Endothelial cell of umbilical vein (primary cell): Measurements from ENCODE around the gene TRIML2. TPM values are rescaled to one million over a fixed set of nuclear protein-coding genes. Genes with fewer than 3 reads are reported as not detected.

Source experiments
- BruUV-seq: library from RNA; stranded (reverse); fragments of 400-500 nt; replicated peaks from 2 replicates; lab custom pipeline; 2021; lab: Mats Ljungman, UMichigan
- CTCF ChIA-PET: fragments of 300-600, 350-600 bp; sonication (Branson Sonifier 250); formaldehyde crosslinking; loops from one replicate; lab custom pipeline; 2021; ENCODE audit warnings: antibody characterized with exemption, inconsistent platforms; lab: Charles Lee
- POLR2A ChIA-PET: fragments of 300-600, 350-600 bp; sonication (Branson Sonifier 250); formaldehyde crosslinking; loops from one replicate; lab custom pipeline; 2021; ENCODE audit warnings: antibody characterized with exemption, inconsistent platforms; lab: Charles Lee
- DNase-seq: peaks from one replicate; pipeline ENCODE4 v3.0.0-alpha.2; 2011; ENCODE audit warnings: low read depth, low spot score
- FAIRE-seq: peaks from 2 replicates; lab custom pipeline; 2011; peaks lifted over from hg19 to GRCh38; lab: Jason Lieb, UNC
- H2AFZ ChIP-seq: 2 replicates; pipeline ENCODE4 v1.6.0; 2012; ENCODE audit warnings: low read depth, low read length, control low read depth, inconsistent platforms
- H3K27ac ChIP-seq: 2 replicates; pipeline ENCODE4 v1.5.1; 2011; ENCODE audit warnings: low read depth, mild to moderate bottlenecking, control low read depth, low read length, moderate library complexity; ENCODE audit not compliant: insufficient read depth
- H3K27me3 ChIP-seq, 2 experiments: 2 replicates each; pipeline versions ENCODE4 v1.6.0 to v1.6.1; 2011; ENCODE audit warnings: low read length in 2 of 2, mixed read lengths in 1 of 2; ENCODE audit not compliant: control insufficient read depth in 2 of 2, insufficient read depth in 2 of 2
- H3K36me3 ChIP-seq, 2 experiments: 2 replicates in 1 of 2; 3 replicates in 1 of 2; pipeline ENCODE4 v1.5.1; 2011; ENCODE audit warnings: low read length in 2 of 2, mild to moderate bottlenecking in 1 of 2, moderate library complexity in 1 of 2; ENCODE audit not compliant: control insufficient read depth in 2 of 2, insufficient read depth in 2 of 2; ENCODE audit errors: extremely low read depth in 1 of 2
- H3K4me1 ChIP-seq: 3 replicates; pipeline ENCODE4 v1.5.1; 2011; ENCODE audit warnings: mild to moderate bottlenecking, low read length; ENCODE audit not compliant: control insufficient read depth, insufficient read depth; ENCODE audit errors: extremely low read depth
- H3K4me2 ChIP-seq: 2 replicates; pipeline ENCODE4 v1.6.1; 2011; ENCODE audit warnings: low read length, control low read depth, mixed read lengths; ENCODE audit not compliant: insufficient read depth
- H3K4me3 ChIP-seq, 3 experiments: fragments of 200-600 bp in 1 of 3; sonication (generic), shearing (Covaris generic) in 1 of 3; replicated peaks in 1 of 3; 2 replicates each; pipeline ENCODE4 v1.5.1; 2011 to 2016; ENCODE audit warnings: control low read depth in 3 of 3, low read length in 3 of 3, mild to moderate bottlenecking in 2 of 3, inconsistent platforms in 1 of 3, low read depth in 1 of 3, moderate library complexity in 1 of 3; ENCODE audit not compliant: insufficient read depth in 1 of 3
- H3K79me2 ChIP-seq: 2 replicates; pipeline ENCODE4 v1.6.0; 2012; ENCODE audit warnings: low read length, inconsistent platforms; ENCODE audit not compliant: control insufficient read depth, insufficient read depth
- H3K9ac ChIP-seq: replicated peaks from 2 replicates; pipeline ENCODE3; 2011; ENCODE audit warnings: low read length, control low read depth; ENCODE audit not compliant: insufficient read depth; ENCODE audit errors: extremely low read depth
- H3K9me1 ChIP-seq: replicated peaks from 3 replicates; pipeline ENCODE4 v1.6.0; 2011; ENCODE audit warnings: mild to moderate bottlenecking, low read length; ENCODE audit not compliant: control insufficient read depth, insufficient read depth; ENCODE audit errors: extremely low read depth
- H3K9me3 ChIP-seq: replicated peaks from 2 replicates; pipeline ENCODE4 v1.5.1; 2012; ENCODE audit warnings: low read length, inconsistent platforms; ENCODE audit not compliant: control insufficient read depth, insufficient read depth
- H4K20me1 ChIP-seq: replicated peaks from 2 replicates; pipeline ENCODE3; 2011; ENCODE audit warnings: mild to moderate bottlenecking, low read length; ENCODE audit not compliant: control insufficient read depth, insufficient read depth; ENCODE audit errors: extremely low read depth
- CTCF ChIP-seq, 2 donors: IDR thresholded peaks; 1 replicate in 1 of 2; 2 replicates in 1 of 2; pipeline ENCODE4 v1.5.1; 2011; ENCODE audit warnings: low read length in 2 of 2, mild to moderate bottlenecking in 2 of 2, moderate library complexity in 2 of 2, control low read depth in 1 of 2, inconsistent platforms in 1 of 2, low read depth in 1 of 2; ENCODE audit not compliant: insufficient read depth in 1 of 2; ENCODE audit errors: extremely low read depth in 1 of 2
- EZH2 ChIP-seq: IDR thresholded peaks from 2 replicates; pipeline ENCODE4 v1.6.1; 2012; ENCODE audit warnings: borderline replicate concordance, low read depth, mild to moderate bottlenecking, moderate library complexity, low read length, inconsistent platforms; ENCODE audit not compliant: severe bottlenecking
- FOS ChIP-seq: IDR thresholded peaks from 2 replicates; pipeline ENCODE4 v1.6.1; 2011; ENCODE audit warnings: mild to moderate bottlenecking, low read length, moderate library complexity, borderline replicate concordance; ENCODE audit not compliant: insufficient read depth
- GATA2 ChIP-seq: IDR thresholded peaks from 2 replicates; pipeline ENCODE4 v1.7.0; 2011; ENCODE audit warnings: low read depth, mild to moderate bottlenecking, moderate library complexity, mixed read lengths, low read length; ENCODE audit not compliant: insufficient read length, insufficient read depth
- JUN ChIP-seq: IDR thresholded peaks from 2 replicates; pipeline ENCODE4 v1.6.1; 2011; ENCODE audit warnings: borderline replicate concordance, low read depth; ENCODE audit not compliant: insufficient read length, insufficient read depth
- MAX ChIP-seq: IDR thresholded peaks from 2 replicates; pipeline ENCODE4 v1.6.1; 2011; ENCODE audit not compliant: insufficient read depth, insufficient read length
- MYC ChIP-seq: IDR thresholded peaks from one replicate; pipeline ENCODE4 v1.6.1; 2011; ENCODE audit warnings: mild to moderate bottlenecking, low read depth, low read length
- POLR2A ChIP-seq: IDR thresholded peaks from 2 replicates; pipeline ENCODE4 v1.6.1; 2012; ENCODE audit warnings: low read depth, mild to moderate bottlenecking, control low read depth, low read length
- POLR2AphosphoS5 ChIP-seq: IDR thresholded peaks from 2 replicates; pipeline ENCODE4 v1.6.1; 2012; ENCODE audit warnings: low read depth, mild to moderate bottlenecking, control low read depth, low read length, moderate library complexity; ENCODE audit not compliant: insufficient read depth
- dilution Hi-C: fragments of 300-500 bp; cut with MboI; formaldehyde crosslinking; loops from one replicate; pipeline ENCODE4 v1.15.0; 2019; ENCODE audit warnings: low sequenced_read_pairs; ENCODE audit not compliant: extremely low pct_ligation_motif_present
- intact Hi-C: fragments of 100-400 bp; cut with micrococcal nuclease; formaldehyde crosslinking; loops from one replicate; pipeline ENCODE4 v1.10.0; 2022
- polyA plus RNA-seq, 4 experiments: library from polyadenylated mRNA; depleted of rRNA in 3 of 4; stranded (reverse) in 3 of 4; unstranded in 1 of 4; fragments of >200 nt; gene quantifications; 2 replicates each; pipeline versions ENCODE4 v1.2.1 to v1.2.3, GENCODE V29; 2011 to 2012; ENCODE audit warnings: missing spikeins in 1 of 4
- total RNA-seq: library from RNA; stranded (reverse); gene quantifications from 2 replicates; pipeline ENCODE4 v1.2.3, GENCODE V29; 2021

TRIML2 gene
- total and polyA plus RNA-seq, 2 donors (not counting 3 experiments of a cell fraction or from before 2014, with no cell fraction given): 0.15 TPM; not detected in 1

DNA sequence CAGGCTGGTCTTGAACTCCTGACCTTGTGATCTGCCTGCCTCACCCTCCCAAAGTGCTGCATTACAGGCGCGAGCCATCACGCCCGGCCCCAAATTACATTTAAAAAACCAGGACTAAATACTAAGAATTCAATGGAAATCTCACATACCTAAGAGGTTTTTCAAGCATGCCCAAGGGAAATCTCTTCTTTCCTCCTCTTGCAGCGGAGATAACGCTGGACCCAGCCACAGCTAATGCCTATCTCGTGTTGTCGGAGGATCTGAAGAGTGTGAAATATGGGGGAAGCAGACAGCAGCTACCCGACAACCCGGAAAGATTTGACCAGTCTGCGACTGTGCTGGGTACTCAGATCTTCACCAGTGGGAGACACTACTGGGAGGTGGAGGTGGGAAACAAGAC, 37.2 kb upstream of the TRIML2 start:
- H3K9me1 ChIP-seq: no peaks in the 10 kb centered on the region
- no peaks in the 10 kb centered on the region for H4K20me1 ChIP-seq
- no peak for TF ChIP-seq POLR2AphosphoS5
- TF ChIP-seq EZH2: no peak
- no peak for TF ChIP-seq POLR2A
- no peak for TF ChIP-seq MYC
- no peak for TF ChIP-seq JUN
- H3K4me2 ChIP-seq: no peak overlapping the region
- H2AFZ ChIP-seq: no peak overlapping the region
- H3K9ac ChIP-seq: no peak overlapping the region
- ChIA-PET POLR2A (no interaction called here), CTCF (no interaction called here)
- H3K9me3 ChIP-seq: peaks cover 5% of the 10 kb centered on the region
- DNase-seq (no peak), FAIRE-seq (no peak)
- H3K27ac ChIP-seq: no peak overlapping the region
- dilution Hi-C loops (no loop called here), intact Hi-C loops (no loop called here)
- H3K36me3 ChIP-seq: no peaks in the 10 kb centered on the region
- no peak overlapping the region for H3K4me3 ChIP-seq
- H3K79me2 ChIP-seq: no peaks in the 10 kb centered on the region
- BruUV-seq: no TSS peak
- H3K4me1 ChIP-seq: no peaks in the 10 kb centered on the region
- H3K27me3 ChIP-seq: no peaks in the 10 kb centered on the region

GRCh38 chr4:188145601-188146000, 36.2 kb upstream of the TRIML2 start:
- CTCF ChIA-PET: no interaction called here

More at GRCh38 chr4:188145601-188146000, 36.2 kb upstream of the TRIML2 start:
- no peak for TF ChIP-seq JUN
- no peak for TF ChIP-seq POLR2AphosphoS5
- no peak for TF ChIP-seq POLR2A
- TF ChIP-seq MAX: no peak
- TF ChIP-seq CTCF (IDR thresholded peaks at IDR 0.05; ENCODE audit: extremely low read depth in 1 of 2, insufficient read depth in 1 of 2, low read depth in 1 of 2, low read length in 2 of 2): no peak
- no peak for TF ChIP-seq EZH2
- no peak for TF ChIP-seq FOS
- no peak for TF ChIP-seq MYC
- TF ChIP-seq GATA2: no peak
- no peaks in the 10 kb centered on the region for H3K27me3 ChIP-seq
- no peaks in the 10 kb centered on the region for H4K20me1 ChIP-seq
- no peak overlapping the region for H3K9ac ChIP-seq
- DNase-seq (no peak), FAIRE-seq (no peak)
- POLR2A ChIA-PET: no interaction called here
- dilution Hi-C loops: no loop called here
- H3K27ac ChIP-seq: no peak overlapping the region
- H3K4me3 ChIP-seq: no peak overlapping the region
- no peak overlapping the region for H2AFZ ChIP-seq
- no peaks in the 10 kb centered on the region for H3K9me1 ChIP-seq
- H3K9me3 ChIP-seq: peaks cover 5% of the 10 kb centered on the region
- no peaks in the 10 kb centered on the region for H3K4me1 ChIP-seq
- no peak overlapping the region for H3K4me2 ChIP-seq
- intact Hi-C loops: no loop called here
- H3K36me3 ChIP-seq: no peaks in the 10 kb centered on the region
- BruUV-seq: no TSS peak
- no peaks in the 10 kb centered on the region for H3K79me2 ChIP-seq
